ENCODE measurements around the gene PRDM7.

DNA sequence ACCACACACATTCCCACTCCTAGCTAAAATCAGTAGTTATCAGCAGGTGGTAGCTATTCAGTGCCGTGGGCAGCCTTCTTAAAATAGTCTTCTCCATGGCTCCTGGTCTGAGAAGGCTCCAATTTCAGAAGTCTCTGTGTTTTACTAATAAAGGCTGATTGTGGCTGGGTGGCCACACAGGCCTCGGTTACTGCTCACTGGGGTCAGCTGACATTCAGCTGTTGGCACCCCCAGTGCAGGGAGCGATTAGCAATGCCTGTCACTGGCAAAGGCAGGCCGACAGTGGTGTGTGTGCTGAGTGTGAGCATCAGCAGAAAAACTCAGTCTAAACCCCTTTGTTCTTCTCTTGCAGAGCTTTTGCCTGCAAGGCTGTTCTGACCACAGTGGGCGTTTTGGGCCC is 41.2 kb downstream of the PRDM7 start:
- no peak for TF ChIP-seq HDAC2 (IDR thresholded peaks at IDR 0.05)
- TF ChIP-seq MAFK (IDR thresholded peaks at IDR 0.05; ENCODE audit: partially characterized antibody): no peak
- TF ChIP-seq, protein P1, sequence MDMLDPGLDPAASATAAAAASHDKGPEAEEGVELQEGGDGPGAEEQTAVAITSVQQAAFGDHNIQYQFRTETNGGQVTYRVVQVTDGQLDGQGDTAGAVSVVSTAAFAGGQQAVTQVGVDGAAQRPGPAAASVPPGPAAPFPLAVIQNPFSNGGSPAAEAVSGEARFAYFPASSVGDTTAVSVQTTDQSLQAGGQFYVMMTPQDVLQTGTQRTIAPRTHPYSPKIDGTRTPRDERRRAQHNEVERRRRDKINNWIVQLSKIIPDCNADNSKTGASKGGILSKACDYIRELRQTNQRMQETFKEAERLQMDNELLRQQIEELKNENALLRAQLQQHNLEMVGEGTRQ (IDR thresholded peaks at IDR 0.05): no peak
- TF ChIP-seq, protein P2, sequence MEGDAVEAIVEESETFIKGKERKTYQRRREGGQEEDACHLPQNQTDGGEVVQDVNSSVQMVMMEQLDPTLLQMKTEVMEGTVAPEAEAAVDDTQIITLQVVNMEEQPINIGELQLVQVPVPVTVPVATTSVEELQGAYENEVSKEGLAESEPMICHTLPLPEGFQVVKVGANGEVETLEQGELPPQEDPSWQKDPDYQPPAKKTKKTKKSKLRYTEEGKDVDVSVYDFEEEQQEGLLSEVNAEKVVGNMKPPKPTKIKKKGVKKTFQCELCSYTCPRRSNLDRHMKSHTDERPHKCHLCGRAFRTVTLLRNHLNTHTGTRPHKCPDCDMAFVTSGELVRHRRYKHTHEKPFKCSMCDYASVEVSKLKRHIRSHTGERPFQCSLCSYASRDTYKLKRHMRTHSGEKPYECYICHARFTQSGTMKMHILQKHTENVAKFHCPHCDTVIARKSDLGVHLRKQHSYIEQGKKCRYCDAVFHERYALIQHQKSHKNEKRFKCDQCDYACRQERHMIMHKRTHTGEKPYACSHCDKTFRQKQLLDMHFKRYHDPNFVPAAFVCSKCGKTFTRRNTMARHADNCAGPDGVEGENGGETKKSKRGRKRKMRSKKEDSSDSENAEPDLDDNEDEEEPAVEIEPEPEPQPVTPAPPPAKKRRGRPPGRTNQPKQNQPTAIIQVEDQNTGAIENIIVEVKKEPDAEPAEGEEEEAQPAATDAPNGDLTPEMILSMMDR (IDR thresholded peaks at IDR 0.05): no peak
- TF ChIP-seq, protein P3, sequence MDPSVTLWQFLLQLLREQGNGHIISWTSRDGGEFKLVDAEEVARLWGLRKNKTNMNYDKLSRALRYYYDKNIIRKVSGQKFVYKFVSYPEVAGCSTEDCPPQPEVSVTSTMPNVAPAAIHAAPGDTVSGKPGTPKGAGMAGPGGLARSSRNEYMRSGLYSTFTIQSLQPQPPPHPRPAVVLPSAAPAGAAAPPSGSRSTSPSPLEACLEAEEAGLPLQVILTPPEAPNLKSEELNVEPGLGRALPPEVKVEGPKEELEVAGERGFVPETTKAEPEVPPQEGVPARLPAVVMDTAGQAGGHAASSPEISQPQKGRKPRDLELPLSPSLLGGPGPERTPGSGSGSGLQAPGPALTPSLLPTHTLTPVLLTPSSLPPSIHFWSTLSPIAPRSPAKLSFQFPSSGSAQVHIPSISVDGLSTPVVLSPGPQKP (IDR thresholded peaks at IDR 0.05; ENCODE audit: low read depth, low read length): no peak
- TF ChIP-seq EP300 (IDR thresholded peaks at IDR 0.05): no peak
- TF ChIP-seq, protein P4, sequence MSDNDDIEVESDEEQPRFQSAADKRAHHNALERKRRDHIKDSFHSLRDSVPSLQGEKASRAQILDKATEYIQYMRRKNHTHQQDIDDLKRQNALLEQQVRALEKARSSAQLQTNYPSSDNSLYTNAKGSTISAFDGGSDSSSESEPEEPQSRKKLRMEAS (IDR thresholded peaks at IDR 0.05): no peak
- no peak for TF ChIP-seq RFX5 (IDR thresholded peaks at IDR 0.05)
- TF ChIP-seq, protein P5, sequence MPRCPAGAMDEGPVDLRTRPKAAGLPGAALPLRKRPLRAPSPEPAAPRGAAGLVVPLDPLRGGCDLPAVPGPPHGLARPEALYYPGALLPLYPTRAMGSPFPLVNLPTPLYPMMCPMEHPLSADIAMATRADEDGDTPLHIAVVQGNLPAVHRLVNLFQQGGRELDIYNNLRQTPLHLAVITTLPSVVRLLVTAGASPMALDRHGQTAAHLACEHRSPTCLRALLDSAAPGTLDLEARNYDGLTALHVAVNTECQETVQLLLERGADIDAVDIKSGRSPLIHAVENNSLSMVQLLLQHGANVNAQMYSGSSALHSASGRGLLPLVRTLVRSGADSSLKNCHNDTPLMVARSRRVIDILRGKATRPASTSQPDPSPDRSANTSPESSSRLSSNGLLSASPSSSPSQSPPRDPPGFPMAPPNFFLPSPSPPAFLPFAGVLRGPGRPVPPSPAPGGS (IDR thresholded peaks at IDR 0.05): no peak
- no peak for TF ChIP-seq ZFP36 (IDR thresholded peaks at IDR 0.05; ENCODE audit: borderline replicate concordance, partially characterized antibody)
- no peak for TF ChIP-seq JUN (IDR thresholded peaks at IDR 0.05)
- no peak for TF ChIP-seq ESRRA (IDR thresholded peaks at IDR 0.05; ENCODE audit: borderline replicate concordance, low read length)
- no peak for TF ChIP-seq POLR2A (IDR thresholded peaks at IDR 0.05; ENCODE audit: low read length)
